RWPE2 (cell line): ENCODE measurements around the gene TUT4.

Experiments used
- ATAC-seq: fragments of 200-7000 bp; cut with Tn5 transposase; 3 replicates; pipeline ENCODE4 v1.9.1; 2021; ENCODE audit warnings: low read depth
- DNase-seq: peaks from one replicate; pipeline ENCODE4 v3.0.0-alpha.2; 2020; ENCODE audit warnings: low spot score
- H3K27ac ChIP-seq: fragments of 450-650 bp; 2 replicates; pipeline ENCODE4 v1.5.1; 2017; ENCODE audit warnings: mild to moderate bottlenecking; ENCODE audit not compliant: poor library complexity, severe bottlenecking
- H3K27me3 ChIP-seq: fragments of 250-450 bp; sonication (Bioruptor Pico); 2 replicates; pipeline ENCODE4 v1.5.1; 2021; ENCODE audit warnings: mild to moderate bottlenecking, moderate library complexity; ENCODE audit not compliant: insufficient read depth, poor library complexity, severe bottlenecking
- H3K36me3 ChIP-seq: fragments of 250-450 bp; sonication (Bioruptor Pico); 2 replicates; pipeline ENCODE4 v1.5.1; 2020; ENCODE audit warnings: low read depth, mild to moderate bottlenecking, moderate library complexity
- H3K4me1 ChIP-seq: fragments of 250-450 bp; sonication (Bioruptor Pico); 2 replicates; pipeline ENCODE4 v1.5.1; 2021; ENCODE audit warnings: mild to moderate bottlenecking, moderate library complexity; ENCODE audit not compliant: insufficient read depth, poor library complexity, severe bottlenecking
- H3K4me3 ChIP-seq: fragments of 250-450 bp; sonication (Bioruptor Pico); 2 replicates; pipeline ENCODE4 v1.5.1; 2021; ENCODE audit warnings: mild to moderate bottlenecking, moderate library complexity; ENCODE audit not compliant: severe bottlenecking
- H3K9me3 ChIP-seq: fragments of 250-450 bp; sonication (Bioruptor Pico); 2 replicates; pipeline ENCODE4 v1.5.1; 2021; ENCODE audit warnings: mild to moderate bottlenecking, moderate library complexity; ENCODE audit not compliant: severe bottlenecking
- TF ChIP-seq, protein P1 (sequence below): fragments of 450-650 bp; IDR thresholded peaks from one replicate; pipeline ENCODE4 v1.5.1; 2017; ENCODE audit warnings: mild to moderate bottlenecking, moderate library complexity; ENCODE audit not compliant: poor library complexity, severe bottlenecking

The TUT4 gene

DNA sequence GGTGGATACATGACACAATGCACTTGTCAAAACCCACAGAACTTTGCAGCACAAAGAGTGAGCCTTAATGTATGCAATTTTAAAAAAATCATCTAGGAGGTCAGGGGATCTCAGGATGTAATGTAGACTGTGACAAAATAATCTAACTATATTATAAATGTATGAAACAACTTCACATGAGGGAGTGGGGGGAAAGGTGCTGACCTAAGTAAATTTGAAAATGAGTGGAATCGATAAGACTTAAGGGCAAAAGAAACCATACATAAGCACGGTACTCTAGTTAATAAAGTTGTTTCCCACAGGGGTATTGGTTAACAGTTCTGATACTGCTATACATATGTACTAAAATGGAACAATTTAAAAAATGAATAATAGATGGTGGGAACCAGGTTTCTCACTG is 83.8 kb downstream of the TUT4 start:
- Histone ChIP-seq H3K9me3 (no peaks in the 10 kb centered on the region), H3K27ac (no peak overlapping the region), H3K4me3 (no peak overlapping the region), H3K4me1 (no peaks in the 10 kb centered on the region), H3K27me3 (no peaks in the 10 kb centered on the region), H3K36me3 (peaks cover 15% of the 10 kb centered on the region)
- TF ChIP-seq, protein P1, sequence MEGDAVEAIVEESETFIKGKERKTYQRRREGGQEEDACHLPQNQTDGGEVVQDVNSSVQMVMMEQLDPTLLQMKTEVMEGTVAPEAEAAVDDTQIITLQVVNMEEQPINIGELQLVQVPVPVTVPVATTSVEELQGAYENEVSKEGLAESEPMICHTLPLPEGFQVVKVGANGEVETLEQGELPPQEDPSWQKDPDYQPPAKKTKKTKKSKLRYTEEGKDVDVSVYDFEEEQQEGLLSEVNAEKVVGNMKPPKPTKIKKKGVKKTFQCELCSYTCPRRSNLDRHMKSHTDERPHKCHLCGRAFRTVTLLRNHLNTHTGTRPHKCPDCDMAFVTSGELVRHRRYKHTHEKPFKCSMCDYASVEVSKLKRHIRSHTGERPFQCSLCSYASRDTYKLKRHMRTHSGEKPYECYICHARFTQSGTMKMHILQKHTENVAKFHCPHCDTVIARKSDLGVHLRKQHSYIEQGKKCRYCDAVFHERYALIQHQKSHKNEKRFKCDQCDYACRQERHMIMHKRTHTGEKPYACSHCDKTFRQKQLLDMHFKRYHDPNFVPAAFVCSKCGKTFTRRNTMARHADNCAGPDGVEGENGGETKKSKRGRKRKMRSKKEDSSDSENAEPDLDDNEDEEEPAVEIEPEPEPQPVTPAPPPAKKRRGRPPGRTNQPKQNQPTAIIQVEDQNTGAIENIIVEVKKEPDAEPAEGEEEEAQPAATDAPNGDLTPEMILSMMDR: no peak
- ATAC-seq: no peak
- DNase-seq: no peak

DNA sequence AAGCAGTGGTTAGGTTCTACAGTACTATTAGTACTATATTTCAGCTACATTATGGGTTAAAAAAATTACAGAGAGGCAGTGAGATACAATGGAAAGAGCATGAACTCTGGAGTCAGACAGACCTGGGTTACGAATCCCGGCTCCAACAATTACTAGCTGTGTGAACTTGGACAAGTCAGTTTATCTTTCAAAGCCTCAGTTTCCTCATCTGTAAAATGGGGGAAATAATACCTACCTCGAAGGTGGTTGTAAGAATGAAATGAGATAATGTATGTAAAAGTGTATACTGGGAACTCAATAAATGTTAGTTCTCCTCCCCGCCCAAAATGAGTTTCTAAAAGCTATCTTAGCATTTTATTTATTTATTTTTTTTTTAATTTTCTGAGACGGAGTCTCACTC is 89.0 kb downstream of the TUT4 start:
- no peak overlapping the region for H3K27ac ChIP-seq
- ATAC-seq (no peak), DNase-seq (no peak)
- TF ChIP-seq, protein P1: no peak
- no peaks in the 10 kb centered on the region for H3K4me1 ChIP-seq
- peaks cover 16% of the 10 kb centered on the region for H3K36me3 ChIP-seq
- no peak overlapping the region for H3K4me3 ChIP-seq
- H3K27me3 ChIP-seq: no peaks in the 10 kb centered on the region
- no peaks in the 10 kb centered on the region for H3K9me3 ChIP-seq

DNA sequence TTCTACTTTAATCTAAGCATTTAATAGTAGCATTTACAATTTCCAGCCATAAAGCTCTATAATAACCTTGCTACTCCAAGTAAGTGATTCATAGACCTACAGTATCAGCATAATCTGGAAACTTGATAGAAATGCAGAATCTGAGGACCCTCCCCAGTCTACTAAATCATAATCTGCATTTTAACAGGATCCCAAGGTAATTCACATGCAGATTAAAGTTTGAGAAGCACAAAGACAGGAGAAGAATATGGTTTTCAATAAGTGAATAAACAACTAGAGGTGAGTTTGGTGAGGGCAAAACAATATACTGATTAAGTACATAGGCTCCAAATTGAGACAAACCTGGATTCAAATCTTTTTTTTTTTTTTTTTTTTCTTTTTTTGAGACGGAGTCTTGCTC is 91.1 kb downstream of the TUT4 start:
- peaks cover 26% of the 10 kb centered on the region for H3K36me3 ChIP-seq
- no peak overlapping the region for H3K27ac ChIP-seq
- DNase-seq (no peak), ATAC-seq (no peak)
- H3K27me3 ChIP-seq: no peaks in the 10 kb centered on the region
- no peaks in the 10 kb centered on the region for H3K4me1 ChIP-seq
- H3K9me3 ChIP-seq: no peaks in the 10 kb centered on the region
- H3K4me3 ChIP-seq: no peak overlapping the region
- TF ChIP-seq, protein P1: no peak

DNA sequence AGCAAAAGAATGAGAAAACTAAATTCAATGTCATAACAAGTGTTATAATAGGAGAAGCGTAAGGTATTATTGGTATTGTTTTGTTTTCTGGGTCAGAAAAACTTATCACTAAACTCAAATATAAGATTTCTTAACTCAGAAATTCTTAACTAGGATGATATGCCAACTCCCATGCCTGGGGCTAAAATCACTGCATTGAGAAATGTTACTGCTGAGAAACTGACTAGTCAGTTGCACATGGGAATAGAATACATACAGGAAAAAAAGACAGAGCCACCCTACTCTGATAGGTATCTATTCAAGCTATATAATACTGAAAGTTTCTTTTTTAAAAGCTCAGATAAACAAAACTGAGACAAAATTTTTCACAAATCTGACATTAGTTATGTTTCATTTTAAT is 92.2 kb downstream of the TUT4 start:
- Histone ChIP-seq H3K27ac (no peak overlapping the region), H3K9me3 (no peaks in the 10 kb centered on the region), H3K4me3 (no peak overlapping the region), H3K36me3 (peaks cover 26% of the 10 kb centered on the region), H3K27me3 (no peaks in the 10 kb centered on the region), H3K4me1 (no peaks in the 10 kb centered on the region)
- DNase-seq: no peak
- 0 out of 3 replicates have a peak, but pooled peaks have one; percentile 49 for ATAC-seq
- TF ChIP-seq, protein P1: no peak

DNA sequence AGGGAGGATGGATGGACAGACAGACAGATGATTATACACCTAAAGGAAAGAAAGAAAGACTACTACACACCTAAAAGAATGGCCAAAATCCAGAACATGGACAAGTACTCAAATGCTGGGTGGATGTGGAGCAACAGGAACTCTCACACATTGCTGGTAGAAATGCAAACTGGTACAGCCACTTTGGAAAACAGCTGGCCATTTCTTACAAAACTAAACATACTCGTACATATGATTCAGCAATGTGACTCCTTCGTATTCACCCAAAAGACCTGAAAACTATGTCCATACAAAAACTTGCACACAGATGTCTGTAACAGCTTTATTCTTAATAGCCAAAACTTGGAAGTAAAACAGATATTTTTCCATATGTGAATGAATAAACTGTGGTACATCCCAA is 97.2 kb downstream of the TUT4 start:
- no peaks in the 10 kb centered on the region for H3K27me3 ChIP-seq
- H3K4me3 ChIP-seq: no peak overlapping the region
- ATAC-seq (no peak), DNase-seq (no peak)
- no peaks in the 10 kb centered on the region for H3K4me1 ChIP-seq
- TF ChIP-seq, protein P1: no peak
- no peaks in the 10 kb centered on the region for H3K9me3 ChIP-seq
- H3K36me3 ChIP-seq: peaks cover 17% of the 10 kb centered on the region; the same call in 1 of the 2 replicates
- H3K27ac ChIP-seq: no peak overlapping the region
